ENCODE measurements around the gene ARID3A. TPM values are rescaled to one million over a fixed set of nuclear protein-coding genes. Genes with fewer than 3 reads are reported as not detected.

The ARID3A gene
- total RNA-seq, 1 donor from 2014 or later = 70.6 TPM

DNA sequence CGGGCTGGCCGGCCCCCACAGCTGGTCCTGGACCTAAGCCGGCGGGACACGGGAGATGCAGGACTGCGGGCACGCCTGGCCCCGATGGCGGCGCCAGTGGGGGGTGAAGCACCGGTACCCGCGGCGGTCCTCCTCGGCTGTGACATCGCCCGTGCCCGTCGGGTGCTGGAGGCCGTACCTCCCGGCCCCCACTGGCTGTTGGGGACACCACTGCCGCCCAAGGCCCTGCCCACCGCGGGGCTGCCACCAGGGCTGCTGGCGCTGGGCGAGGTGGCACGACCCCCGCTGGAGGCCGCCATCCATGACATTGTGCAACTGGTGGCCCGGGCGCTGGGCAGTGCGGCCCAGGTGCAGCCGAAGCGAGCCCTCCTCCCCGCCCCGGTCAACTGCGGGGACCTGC is 77.4 kb downstream of the ARID3A start:
- no peak overlapping the region for H3K27ac Mint-ChIP-seq
- H3K4me3 Mint-ChIP-seq = no peak overlapping the region
- no peaks in the 10 kb centered on the region for H3K9me3 Mint-ChIP-seq
- peaks cover 8% of the 10 kb centered on the region for H3K4me1 Mint-ChIP-seq
- TF ChIP-seq, protein P1, sequence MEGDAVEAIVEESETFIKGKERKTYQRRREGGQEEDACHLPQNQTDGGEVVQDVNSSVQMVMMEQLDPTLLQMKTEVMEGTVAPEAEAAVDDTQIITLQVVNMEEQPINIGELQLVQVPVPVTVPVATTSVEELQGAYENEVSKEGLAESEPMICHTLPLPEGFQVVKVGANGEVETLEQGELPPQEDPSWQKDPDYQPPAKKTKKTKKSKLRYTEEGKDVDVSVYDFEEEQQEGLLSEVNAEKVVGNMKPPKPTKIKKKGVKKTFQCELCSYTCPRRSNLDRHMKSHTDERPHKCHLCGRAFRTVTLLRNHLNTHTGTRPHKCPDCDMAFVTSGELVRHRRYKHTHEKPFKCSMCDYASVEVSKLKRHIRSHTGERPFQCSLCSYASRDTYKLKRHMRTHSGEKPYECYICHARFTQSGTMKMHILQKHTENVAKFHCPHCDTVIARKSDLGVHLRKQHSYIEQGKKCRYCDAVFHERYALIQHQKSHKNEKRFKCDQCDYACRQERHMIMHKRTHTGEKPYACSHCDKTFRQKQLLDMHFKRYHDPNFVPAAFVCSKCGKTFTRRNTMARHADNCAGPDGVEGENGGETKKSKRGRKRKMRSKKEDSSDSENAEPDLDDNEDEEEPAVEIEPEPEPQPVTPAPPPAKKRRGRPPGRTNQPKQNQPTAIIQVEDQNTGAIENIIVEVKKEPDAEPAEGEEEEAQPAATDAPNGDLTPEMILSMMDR (IDR thresholded peaks at IDR 0.05; ENCODE audit: unreplicated experiment) = no peak
- peaks cover 7% of the 10 kb centered on the region for H3K36me3 Mint-ChIP-seq
- DNase-seq (ENCODE audit: low spot score in 2 of 2, unreplicated experiment in 2 of 2) = no peak
- H3K27me3 Mint-ChIP-seq (ENCODE audit: low read depth) = peaks cover 45% of the 10 kb centered on the region

DNA sequence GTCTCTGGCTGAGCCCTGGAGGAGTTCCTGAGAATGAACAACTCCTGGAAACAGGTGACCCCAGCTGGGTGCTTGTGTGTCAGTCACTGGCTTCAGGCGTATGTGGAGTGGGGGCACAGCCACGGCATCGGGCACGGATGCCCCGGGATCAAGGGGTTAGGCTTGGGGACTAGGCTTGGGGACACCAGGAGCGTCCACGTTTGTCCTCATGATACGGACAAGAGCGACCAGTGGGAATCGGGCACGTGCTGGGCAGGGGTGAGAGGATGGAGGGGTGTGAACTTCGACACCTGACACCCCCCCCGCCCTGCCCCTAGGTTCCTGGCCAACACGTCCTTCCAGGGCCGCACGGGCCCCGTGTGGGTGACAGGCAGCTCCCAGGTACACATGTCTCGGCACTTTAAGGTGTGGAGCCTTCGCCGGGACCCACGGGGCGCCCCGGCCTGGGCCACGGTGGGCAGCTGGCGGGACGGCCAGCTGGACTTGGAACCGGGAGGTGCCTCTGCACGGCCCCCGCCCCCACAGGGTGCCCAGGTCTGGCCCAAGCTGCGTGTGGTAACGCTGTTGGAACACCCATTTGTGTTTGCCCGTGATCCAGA is 78.5 kb downstream of the ARID3A start:
- no peak overlapping the region for H3K27ac Mint-ChIP-seq
- TF ChIP-seq, protein P1 (IDR thresholded peaks at IDR 0.05; ENCODE audit: unreplicated experiment) = no peak
- peaks cover 4% of the 10 kb centered on the region for H3K4me1 Mint-ChIP-seq
- peaks cover 36% of the 10 kb centered on the region for H3K27me3 Mint-ChIP-seq (ENCODE audit: low read depth)
- H3K36me3 Mint-ChIP-seq = peaks cover 7% of the 10 kb centered on the region
- no peak overlapping the region for H3K4me3 Mint-ChIP-seq
- H3K9me3 Mint-ChIP-seq = no peaks in the 10 kb centered on the region
- DNase-seq (ENCODE audit: low spot score in 2 of 2, unreplicated experiment in 2 of 2) = no peak

DNA sequence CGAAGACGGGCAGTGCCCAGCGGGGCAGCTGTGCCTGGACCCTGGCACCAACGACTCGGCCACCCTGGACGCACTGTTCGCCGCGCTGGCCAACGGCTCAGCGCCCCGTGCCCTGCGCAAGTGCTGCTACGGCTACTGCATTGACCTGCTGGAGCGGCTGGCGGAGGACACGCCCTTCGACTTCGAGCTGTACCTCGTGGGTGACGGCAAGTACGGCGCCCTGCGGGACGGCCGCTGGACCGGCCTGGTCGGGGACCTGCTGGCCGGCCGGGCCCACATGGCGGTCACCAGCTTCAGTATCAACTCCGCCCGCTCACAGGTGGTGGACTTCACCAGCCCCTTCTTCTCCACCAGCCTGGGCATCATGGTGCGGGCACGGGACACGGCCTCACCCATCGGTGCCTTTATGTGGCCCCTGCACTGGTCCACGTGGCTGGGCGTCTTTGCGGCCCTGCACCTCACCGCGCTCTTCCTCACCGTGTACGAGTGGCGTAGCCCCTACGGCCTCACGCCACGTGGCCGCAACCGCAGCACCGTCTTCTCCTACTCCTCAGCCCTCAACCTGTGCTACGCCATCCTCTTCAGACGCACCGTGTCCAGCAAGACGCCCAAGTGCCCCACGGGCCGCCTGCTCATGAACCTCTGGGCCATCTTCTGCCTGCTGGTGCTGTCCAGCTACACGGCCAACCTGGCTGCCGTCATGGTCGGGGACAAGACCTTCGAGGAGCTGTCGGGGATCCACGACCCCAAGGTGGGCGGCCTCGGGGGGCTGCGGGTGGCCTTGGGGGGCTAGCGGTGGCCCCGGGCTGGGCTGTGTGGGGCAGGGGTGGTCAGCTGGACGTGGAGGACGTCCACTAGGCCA is 79.2 kb downstream of the ARID3A start:
- TF ChIP-seq, protein P1 (IDR thresholded peaks at IDR 0.05; ENCODE audit: unreplicated experiment) = no peak

DNA sequence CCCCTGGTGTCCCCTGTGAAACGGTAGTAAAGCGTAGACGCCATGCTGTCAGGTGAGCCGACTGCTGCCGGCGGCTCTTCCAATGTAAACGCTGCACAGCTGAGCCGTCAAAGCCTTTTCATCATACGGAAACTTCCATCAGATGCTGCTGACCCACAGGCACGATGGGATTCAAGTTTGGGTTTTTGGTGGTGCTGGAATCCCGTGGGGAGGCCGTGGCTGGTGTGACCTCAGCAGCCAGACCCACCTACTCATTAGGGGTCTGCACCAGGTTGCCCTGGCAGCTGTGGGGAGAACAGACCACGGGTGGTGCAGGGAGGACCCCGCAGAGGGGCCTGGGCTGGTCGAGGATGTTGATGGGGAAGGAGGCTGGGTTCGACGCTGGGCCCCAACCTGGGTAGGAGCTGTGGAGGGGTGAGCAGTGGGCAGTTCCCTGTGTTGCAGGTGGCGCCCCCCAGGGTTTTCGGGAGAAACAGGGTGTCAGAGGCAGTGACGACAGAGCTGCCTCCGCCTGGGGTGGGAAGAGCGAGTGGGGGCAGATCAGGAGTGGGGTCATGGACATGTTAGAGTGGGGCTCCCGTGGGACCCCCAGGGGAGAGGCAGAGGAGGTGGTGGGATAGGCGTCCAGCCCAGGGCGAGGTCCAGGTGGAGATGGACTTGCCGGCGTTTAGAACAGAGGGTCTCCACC is 81.0 kb downstream of the ARID3A start:
- DNase-seq (ENCODE audit: low spot score in 2 of 2, unreplicated experiment in 2 of 2) = no peak
- no peaks in the 10 kb centered on the region for H3K9me3 Mint-ChIP-seq
- H3K4me3 Mint-ChIP-seq = no peak overlapping the region
- peaks cover 7% of the 10 kb centered on the region for H3K36me3 Mint-ChIP-seq
- H3K4me1 Mint-ChIP-seq = no peaks in the 10 kb centered on the region
- TF ChIP-seq, protein P1 (IDR thresholded peaks at IDR 0.05; ENCODE audit: unreplicated experiment) = no peak
- peaks cover 18% of the 10 kb centered on the region for H3K27me3 Mint-ChIP-seq (ENCODE audit: low read depth)
- H3K27ac Mint-ChIP-seq = no peak overlapping the region

More for the DNA sequence above, 79.2 kb downstream of the ARID3A start:
- no peak overlapping the region for H3K27ac Mint-ChIP-seq
- H3K4me1 Mint-ChIP-seq = peaks cover 3% of the 10 kb centered on the region
- peaks cover 30% of the 10 kb centered on the region for H3K27me3 Mint-ChIP-seq (ENCODE audit: low read depth)
- DNase-seq (ENCODE audit: low spot score in 2 of 2, unreplicated experiment in 2 of 2) = no peak
- H3K36me3 Mint-ChIP-seq = peaks cover 7% of the 10 kb centered on the region
- no peaks in the 10 kb centered on the region for H3K9me3 Mint-ChIP-seq
- no peak overlapping the region for H3K4me3 Mint-ChIP-seq

DNA sequence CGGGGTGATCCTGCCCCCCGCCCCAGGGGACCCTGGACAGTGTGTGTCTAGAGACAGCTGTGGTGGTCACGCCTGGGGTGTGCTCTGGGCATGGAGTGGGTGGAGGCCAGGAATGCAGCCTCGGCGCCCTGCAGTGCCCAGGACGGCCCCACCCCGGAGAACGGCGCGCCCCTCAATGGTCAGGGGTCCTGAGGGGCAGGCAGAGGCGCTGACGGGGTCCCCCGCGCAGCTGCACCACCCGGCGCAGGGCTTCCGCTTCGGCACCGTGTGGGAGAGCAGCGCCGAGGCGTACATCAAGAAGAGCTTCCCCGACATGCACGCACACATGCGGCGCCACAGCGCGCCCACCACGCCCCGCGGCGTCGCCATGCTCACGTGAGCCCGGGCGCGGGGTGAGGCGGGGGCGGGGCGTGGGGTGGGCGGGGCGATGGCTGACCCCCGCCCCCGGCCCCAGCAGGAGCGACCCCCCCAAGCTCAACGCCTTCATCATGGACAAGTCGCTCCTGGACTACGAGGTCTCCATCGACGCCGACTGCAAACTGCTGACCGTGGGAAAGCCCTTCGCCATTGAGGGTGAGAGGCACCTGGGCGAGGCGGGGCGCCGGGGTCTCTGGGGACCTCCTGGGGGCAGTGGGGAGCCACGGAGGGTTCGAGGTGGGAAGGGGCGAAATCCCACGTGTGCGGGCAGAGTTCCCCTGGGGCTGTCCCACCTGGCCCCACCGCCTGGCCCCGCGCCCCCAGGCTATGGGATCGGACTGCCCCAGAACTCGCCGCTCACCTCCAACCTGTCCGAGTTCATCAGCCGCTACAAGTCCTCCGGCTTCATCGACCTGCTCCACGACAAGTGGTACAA is 81.8 kb downstream of the ARID3A start:
- Mint-ChIP-seq H3K27ac (no peak overlapping the region), H3K9me3 (no peaks in the 10 kb centered on the region), H3K4me3 (no peak overlapping the region)

More for the DNA sequence above, 81.8 kb downstream of the ARID3A start:
- H3K27me3 Mint-ChIP-seq (ENCODE audit: low read depth) = peaks cover 13% of the 10 kb centered on the region
- H3K36me3 Mint-ChIP-seq = peaks cover 7% of the 10 kb centered on the region
- TF ChIP-seq, protein P1 (IDR thresholded peaks at IDR 0.05; ENCODE audit: unreplicated experiment) = no peak
- H3K4me1 Mint-ChIP-seq = no peaks in the 10 kb centered on the region
- DNase-seq (ENCODE audit: low spot score in 2 of 2, unreplicated experiment in 2 of 2) = no peak
